ENCODE results near the gene GPRC5D.

- TF ChIP-seq CTCF (IDR thresholded peaks at IDR 0.05; ENCODE audit: low read length), result no peak
- no peak for TF ChIP-seq EZH2 (IDR thresholded peaks at IDR 0.05; ENCODE audit: borderline replicate concordance, low read length)
These were observed 53.7 kb downstream of the GPRC5D start for GRCh38 chr12:12898136-12898717.
